HL-60/S4 treated with phorbol 12-myristate 13-acetate at 8.2 ng/mL for 4 days and 3 days (cell line): ENCODE measurements around the gene HOTAIR.

ENCODE experiments used
- in situ Hi-C: fragments of 300-500 bp; cut with MboI; formaldehyde crosslinking; loops from 2 replicates; pipeline ENCODE4 v1.15.0; 2022; ENCODE audit warnings: low sequenced_read_pairs

The HOTAIR gene

GRCh38 chr12:54012631-54013409, 38.1 kb upstream of the HOTAIR start:
- in situ Hi-C loops: loop anchor here (10.0 kb wide), 1 partner anchor 182 kb away; no protein-coding TSS in a partner anchor

GRCh38 chr12:54011665-54012532, 37.1 kb upstream of the HOTAIR start:
- in situ Hi-C loops: loop anchor here (10.0 kb wide), 1 partner anchor 183 kb away; no protein-coding TSS in a partner anchor

- in situ Hi-C loops: loop anchor here (10.0 kb wide), 1 partner anchor 184 kb away; no protein-coding TSS in a partner anchor
Observed at GRCh38 chr12:54010972-54011664, 36.4 kb upstream of the HOTAIR start.

- in situ Hi-C loops: loop anchor here (10.0 kb wide), 1 partner anchor 184 kb away; no protein-coding TSS in a partner anchor
Observed at GRCh38 chr12:54010053-54010971, 35.6 kb upstream of the HOTAIR start.

GRCh38 chr12:54009171-54010052, 34.7 kb upstream of the HOTAIR start:
- in situ Hi-C loops: loop anchor here (10.0 kb wide), 1 partner anchor 185 kb away; no protein-coding TSS in a partner anchor

- in situ Hi-C loops: no loop called here
Observed at GRCh38 chr12:54008260-54008552, 33.5 kb upstream of the HOTAIR start.

GRCh38 chr12:54007538-54008259, 32.9 kb upstream of the HOTAIR start:
- in situ Hi-C loops: no loop called here

- in situ Hi-C loops: no loop called here
Observed at GRCh38 chr12:54006559-54007220, 31.9 kb upstream of the HOTAIR start.

GRCh38 chr12:54005853-54006558, 31.3 kb upstream of the HOTAIR start:
- in situ Hi-C loops: no loop called here

GRCh38 chr12:54005531-54005852, 30.7 kb upstream of the HOTAIR start:
- in situ Hi-C loops: no loop called here

- in situ Hi-C loops: no loop called here
Observed at GRCh38 chr12:54004841-54005530, 30.2 kb upstream of the HOTAIR start.

- in situ Hi-C loops: no loop called here
Observed at GRCh38 chr12:54004063-54004840, 29.5 kb upstream of the HOTAIR start.

- in situ Hi-C loops: no loop called here
Observed at GRCh38 chr12:54003625-54004024, 28.9 kb upstream of the HOTAIR start.

GRCh38 chr12:54002915-54003389, 28.2 kb upstream of the HOTAIR start:
- in situ Hi-C loops: no loop called here

GRCh38 chr12:54002278-54002914, 27.6 kb upstream of the HOTAIR start:
- in situ Hi-C loops: no loop called here
